Neuronal stem cell (in vitro differentiated cells): Measurements from ENCODE around the gene MICAL3.

Source experiments
- DNase-seq: peaks from one replicate; pipeline ENCODE4 v3.0.0-alpha.2; 2013; ENCODE audit warnings: low spot score
- H2AFZ ChIP-seq: one replicate; pipeline ENCODE4 v1.6.1; 2013; ENCODE audit warnings: mild to moderate bottlenecking, low read length, inconsistent platforms
- H2AK5ac ChIP-seq: 2 replicates; pipeline ENCODE4 v1.6.1; 2013; ENCODE audit warnings: low read depth, mild to moderate bottlenecking, inconsistent platforms, low read length, moderate library complexity, mixed read lengths
- H2BK120ac ChIP-seq: 2 replicates; pipeline ENCODE4 v1.6.1; 2013; ENCODE audit warnings: low read depth, mild to moderate bottlenecking, inconsistent platforms, low read length, moderate library complexity, mixed read lengths
- H2BK12ac ChIP-seq: one replicate; pipeline ENCODE4 v1.6.1; 2013; ENCODE audit warnings: low read length, inconsistent platforms
- H2BK15ac ChIP-seq: 2 replicates; pipeline ENCODE4 v1.6.1; 2013; ENCODE audit warnings: mild to moderate bottlenecking, low read length, inconsistent platforms, mixed read lengths
- H2BK5ac ChIP-seq: one replicate; pipeline ENCODE4 v1.6.1; 2013; ENCODE audit warnings: inconsistent platforms, mild to moderate bottlenecking, low read length, moderate library complexity
- H3K14ac ChIP-seq: one replicate; pipeline ENCODE4 v1.6.1; 2013; ENCODE audit warnings: low read length, inconsistent platforms
- H3K18ac ChIP-seq: 2 replicates; pipeline ENCODE4 v1.6.1; 2013; ENCODE audit warnings: low read length, inconsistent platforms
- H3K23ac ChIP-seq: 2 replicates; pipeline ENCODE4 v1.6.1; 2013; ENCODE audit warnings: low read depth, mild to moderate bottlenecking, mixed read lengths, low read length, inconsistent platforms; ENCODE audit not compliant: poor library complexity
- H3K27ac ChIP-seq: replicated peaks from 3 replicates; pipeline ENCODE4 v1.5.1; 2013; ENCODE audit warnings: low read length, inconsistent platforms
- H3K27me3 ChIP-seq, 3 experiments: 2 replicates each; pipeline ENCODE4 v1.6.1; 2013; ENCODE audit warnings: low read length in 3 of 3, mild to moderate bottlenecking in 2 of 3, inconsistent platforms in 1 of 3, low read depth in 1 of 3, mixed read lengths in 1 of 3, moderate library complexity in 1 of 3; ENCODE audit not compliant: control insufficient read depth in 3 of 3, insufficient read depth in 3 of 3
- H3K36me3 ChIP-seq, 2 donors: replicated peaks in 1 of 2; 2 replicates each; pipeline ENCODE4 v1.6.1; 2013; ENCODE audit warnings: low read length in 2 of 2; ENCODE audit not compliant: control insufficient read depth in 2 of 2, insufficient read depth in 2 of 2
- H3K4ac ChIP-seq: 2 replicates; pipeline ENCODE4 v1.6.1; 2013; ENCODE audit warnings: inconsistent platforms, mild to moderate bottlenecking, low read length, moderate library complexity
- H3K4me1 ChIP-seq, 2 donors: 1 replicate in 1 of 2; 2 replicates in 1 of 2; pipeline ENCODE4 v1.6.1; 2013; ENCODE audit warnings: low read length in 2 of 2, low read depth in 1 of 2; ENCODE audit not compliant: control insufficient read depth in 2 of 2, insufficient read depth in 1 of 2
- H3K4me2 ChIP-seq: one replicate; pipeline ENCODE4 v1.6.1; 2013; ENCODE audit warnings: mild to moderate bottlenecking, low read length, inconsistent platforms; ENCODE audit not compliant: insufficient read depth, poor library complexity, severe bottlenecking
- H3K4me3 ChIP-seq, 2 donors: 2 replicates each; pipeline ENCODE4 v1.5.1; 2013; ENCODE audit warnings: low read length in 2 of 2, mild to moderate bottlenecking in 2 of 2, inconsistent platforms in 1 of 2, moderate library complexity in 1 of 2
- H3K79me1 ChIP-seq: one replicate; pipeline ENCODE4 v1.6.1; 2013; ENCODE audit warnings: low read depth, mild to moderate bottlenecking, inconsistent platforms, low read length, moderate library complexity
- H3K9ac ChIP-seq: one replicate; pipeline ENCODE4 v1.6.1; 2013; ENCODE audit warnings: mild to moderate bottlenecking, low read depth, low read length, inconsistent platforms; ENCODE audit not compliant: poor library complexity
- H3K9me3 ChIP-seq, 2 donors: replicated peaks in 1 of 2; 2 replicates each; pipeline versions ENCODE3 to v1.6.1; 2013; ENCODE audit warnings: low read length in 2 of 2, mild to moderate bottlenecking in 2 of 2, inconsistent platforms in 1 of 2, low read depth in 1 of 2, mixed read lengths in 1 of 2, moderate library complexity in 1 of 2; ENCODE audit not compliant: control insufficient read depth in 2 of 2, insufficient read depth in 1 of 2
- H4K8ac ChIP-seq: one replicate; pipeline ENCODE4 v1.6.1; 2013; ENCODE audit warnings: low read depth, mild to moderate bottlenecking, inconsistent platforms, low read length, moderate library complexity
- H4K91ac ChIP-seq: one replicate; pipeline ENCODE4 v1.6.1; 2013; ENCODE audit warnings: low read length, low read depth, mild to moderate bottlenecking, inconsistent platforms; ENCODE audit not compliant: poor library complexity
- WGBS, 2 donors: extraction: QIAGEN DNeasy Blood & Tissue Kit; methylation state at CpG; one replicate each; pipeline ENCODE4 v1.1.7; 2013; ENCODE audit warnings: missing lambda C conversion rate in 2 of 2, mixed read lengths in 1 of 2; ENCODE audit not compliant: insufficient read length in 2 of 2, insufficient replicate concordance in 1 of 2; ENCODE audit errors: extremely low coverage in 2 of 2; 5-methylcytosine and 5-hydroxymethylcytosine counted together

MICAL3 gene

DNA sequence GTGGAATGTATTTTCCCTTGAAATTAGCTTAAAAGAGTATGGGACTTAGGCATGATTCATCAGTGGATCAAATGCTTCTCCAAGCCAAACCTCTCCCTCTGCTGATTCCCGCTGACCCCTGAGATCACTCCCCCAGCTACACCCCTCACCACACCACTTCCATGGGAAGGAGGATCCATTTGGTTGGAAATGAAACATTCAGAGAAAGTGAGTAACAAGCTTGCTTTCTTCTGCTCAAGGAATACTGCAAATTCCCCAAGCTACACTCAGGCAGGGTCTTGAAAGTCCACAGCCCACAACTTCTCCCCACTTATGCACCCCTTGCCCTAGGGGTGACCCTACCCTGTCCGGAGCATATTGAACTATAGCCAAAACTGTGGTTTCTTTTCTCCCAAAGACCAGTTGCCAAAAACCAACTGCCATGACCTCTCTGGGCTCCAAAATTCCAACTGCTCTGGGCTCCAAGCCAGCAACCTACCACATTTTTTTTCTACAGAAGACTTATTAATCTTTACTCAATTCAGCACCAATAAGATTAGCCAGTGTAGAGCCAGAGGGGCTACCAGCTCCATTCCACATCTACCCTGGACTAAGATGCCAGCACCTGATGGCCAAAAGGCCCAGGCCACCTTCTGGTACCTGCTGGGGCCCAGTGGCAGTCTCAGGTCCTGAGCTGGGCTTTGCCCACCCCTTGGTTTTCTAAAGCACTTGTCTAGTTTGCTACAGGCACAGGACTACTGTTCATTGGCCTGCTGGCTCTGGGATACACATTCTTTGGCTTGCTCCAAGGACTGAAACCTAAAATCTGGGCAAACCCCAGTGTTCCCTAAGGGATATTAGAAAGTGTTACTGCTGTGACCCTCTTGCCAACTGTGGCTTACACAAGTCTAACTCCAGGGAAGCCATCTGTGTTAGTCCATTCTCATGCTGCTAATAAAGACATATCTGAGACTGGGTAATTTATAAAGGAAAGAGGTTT is 101.1 kb downstream of the MICAL3 start:
- H3K23ac ChIP-seq: no peak overlapping the region
- no peak overlapping the region for H3K9ac ChIP-seq
- no peak overlapping the region for H2BK5ac ChIP-seq
- no peak overlapping the region for H3K4me3 ChIP-seq
- H2BK15ac ChIP-seq: no peak overlapping the region
- peaks cover 6% of the 10 kb centered on the region for H3K79me1 ChIP-seq
- no peak overlapping the region for H2AK5ac ChIP-seq
- WGBS, 2 donors: no CpG with 5 or more reads among the region's 2 CpGs
- no peak overlapping the region for H4K91ac ChIP-seq
- H2AFZ ChIP-seq: no peak overlapping the region
- H3K27ac ChIP-seq: no peak overlapping the region
- H3K9me3 ChIP-seq: no peaks in the 10 kb centered on the region
- no peaks in the 10 kb centered on the region for H3K36me3 ChIP-seq
- no peak overlapping the region for H3K4me2 ChIP-seq
- H3K27me3 ChIP-seq: no peaks in the 10 kb centered on the region
- H3K18ac ChIP-seq: no peak overlapping the region
- DNase-seq: no peak
- H4K8ac ChIP-seq: no peak overlapping the region
- no peak overlapping the region for H3K14ac ChIP-seq
- peaks cover 9 to 17% of the 10 kb centered on the region in 2 donors for H3K4me1 ChIP-seq
- H2BK120ac ChIP-seq: no peak overlapping the region
- H3K4ac ChIP-seq: no peak overlapping the region
- no peak overlapping the region for H2BK12ac ChIP-seq

DNA sequence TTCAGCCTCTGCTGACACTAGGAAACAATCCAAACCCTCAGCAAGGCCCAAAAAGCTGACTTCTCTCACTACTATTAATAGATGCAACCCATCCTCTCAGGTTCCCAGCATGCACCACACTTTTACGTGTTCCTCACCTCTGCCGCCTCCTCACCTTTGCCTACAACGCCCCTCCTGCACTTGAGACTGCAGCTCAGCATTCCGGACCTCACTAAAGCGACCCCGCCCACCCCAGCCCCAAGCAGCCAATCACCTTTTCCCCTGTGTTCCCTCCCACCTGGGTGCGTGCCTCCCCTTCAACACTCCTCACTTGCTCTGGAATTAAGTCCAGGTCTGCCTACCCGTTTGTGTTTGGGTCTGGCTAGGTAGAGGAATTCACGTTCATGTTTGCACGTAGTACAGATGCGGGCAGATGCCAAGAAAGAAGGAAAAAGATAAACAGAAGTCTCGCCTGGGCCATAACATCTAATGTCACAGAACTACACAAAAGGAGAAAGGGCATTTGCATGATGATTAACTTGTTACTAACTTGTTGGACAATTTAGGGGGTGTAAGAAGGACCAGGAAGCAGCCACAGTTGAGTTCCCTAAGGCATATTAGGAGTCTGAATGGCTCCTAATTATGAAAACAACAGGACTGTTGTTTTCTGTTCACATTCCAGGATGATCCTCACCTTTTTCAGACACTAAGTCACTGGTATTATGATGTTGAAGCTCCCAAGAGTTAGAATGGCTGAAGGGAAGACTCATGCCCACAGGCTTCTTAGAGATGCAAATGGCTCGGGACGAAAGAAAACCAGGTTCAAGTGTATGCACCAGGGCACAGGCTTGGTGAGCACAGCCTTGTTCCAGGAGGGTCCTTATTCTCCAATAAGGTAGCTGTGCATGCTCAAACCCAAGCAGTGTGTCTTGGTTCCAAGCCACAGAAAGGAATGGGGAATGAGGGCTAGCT is 102.2 kb downstream of the MICAL3 start:
- peaks cover 9 to 17% of the 10 kb centered on the region in 2 donors for H3K4me1 ChIP-seq
- H3K18ac ChIP-seq: no peak overlapping the region
- no peak overlapping the region for H2BK5ac ChIP-seq
- H3K14ac ChIP-seq: no peak overlapping the region
- peaks cover 11% of the 10 kb centered on the region for H3K79me1 ChIP-seq
- no peak overlapping the region for H3K4me2 ChIP-seq
- no peak overlapping the region for H2AFZ ChIP-seq
- H3K27me3 ChIP-seq: no peaks in the 10 kb centered on the region
- no peak overlapping the region for H2BK12ac ChIP-seq
- H4K91ac ChIP-seq: no peak overlapping the region
- no peak overlapping the region for H3K23ac ChIP-seq
- H2BK15ac ChIP-seq: no peak overlapping the region
- no peaks in the 10 kb centered on the region for H3K9me3 ChIP-seq
- H2BK120ac ChIP-seq: no peak overlapping the region
- no peak overlapping the region for H4K8ac ChIP-seq
- no peaks in the 10 kb centered on the region for H3K36me3 ChIP-seq
- WGBS, 2 donors: no CpG with 5 or more reads among the region's 14 CpGs
- no peak overlapping the region for H3K27ac ChIP-seq
- DNase-seq: no peak
- H3K9ac ChIP-seq: no peak overlapping the region
- no peak overlapping the region for H3K4ac ChIP-seq
- H3K4me3 ChIP-seq: no peak overlapping the region
- H2AK5ac ChIP-seq: no peak overlapping the region

DNA sequence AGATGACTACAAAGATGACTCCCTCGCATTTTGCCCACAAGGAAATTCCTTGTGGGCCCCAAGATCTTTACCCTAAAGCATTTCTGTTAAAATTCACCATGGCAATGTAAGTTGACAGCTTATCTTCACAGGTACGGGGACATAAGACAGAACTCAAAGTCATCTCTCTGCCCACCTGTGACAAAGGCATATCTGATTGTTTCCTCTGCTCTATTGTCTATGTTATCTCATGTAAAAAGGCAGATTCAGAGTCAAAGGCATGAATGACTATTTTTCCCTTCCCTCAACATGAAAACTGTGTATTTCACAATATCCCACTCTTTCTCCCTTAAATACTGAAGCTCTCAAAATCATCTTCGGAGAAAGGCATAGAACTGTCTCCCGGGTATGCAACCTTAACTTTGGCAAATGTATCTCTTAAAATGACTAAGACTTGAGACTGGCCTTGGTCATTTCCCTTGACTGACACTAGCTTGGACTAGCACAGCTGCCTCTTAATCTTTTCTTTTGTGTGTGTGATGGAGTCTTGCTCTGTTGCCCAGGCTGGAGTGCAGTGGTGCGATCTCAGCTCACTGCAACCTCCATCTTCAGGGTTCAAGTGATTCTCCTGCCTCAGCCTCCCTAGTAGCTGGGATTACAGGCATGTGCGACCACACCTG is 103.2 kb downstream of the MICAL3 start:
- Histone ChIP-seq H3K4me2 (no peak overlapping the region), H3K27ac (no peak overlapping the region), H2AK5ac (no peak overlapping the region), H2BK12ac (no peak overlapping the region), H2BK120ac (no peak overlapping the region), H3K18ac (no peak overlapping the region), H4K91ac (no peak overlapping the region), H4K8ac (no peak overlapping the region), H3K23ac (no peak overlapping the region), H3K9me3 (no peaks in the 10 kb centered on the region), H2BK5ac (no peak overlapping the region), H3K27me3 (no peaks in the 10 kb centered on the region), H3K4ac (no peak overlapping the region), H3K4me3 (no peak overlapping the region), H3K79me1 (peaks cover 12% of the 10 kb centered on the region), H2BK15ac (no peak overlapping the region), H3K36me3 (no peaks in the 10 kb centered on the region), H3K4me1 (peaks cover 9 to 17% of the 10 kb centered on the region in 2 donors), H3K14ac (no peak overlapping the region), H2AFZ (no peak overlapping the region), H3K9ac (no peak overlapping the region)
- WGBS, 2 donors: no CpG with 5 or more reads among the region's 6 CpGs
- no peak for DNase-seq
